HuH-7 (cell line): ENCODE data around the gene ZSWIM3.
"Not testable (repeated sequence)": the region's sequence is repeated elsewhere in the genome, so short reads cannot be mapped to it uniquely, and the experiment has no call there.

Experiments used
- DNase-seq: peaks from one replicate; pipeline ENCODE4 v3.0.0; 2011; ENCODE audit warnings: low spot score

Gene ZSWIM3

GRCh38 chr20:45861221-45862075 lies 4.0 kb downstream of the ZSWIM3 start:
- DNase-seq = no peak

GRCh38 chr20:45863543-45864470 lies 6.4 kb downstream of the ZSWIM3 start:
- no peak for DNase-seq

- DNase-seq = no peak
Measured at GRCh38 chr20:45866454-45866853, 9.0 kb downstream of the ZSWIM3 start.

DNA sequence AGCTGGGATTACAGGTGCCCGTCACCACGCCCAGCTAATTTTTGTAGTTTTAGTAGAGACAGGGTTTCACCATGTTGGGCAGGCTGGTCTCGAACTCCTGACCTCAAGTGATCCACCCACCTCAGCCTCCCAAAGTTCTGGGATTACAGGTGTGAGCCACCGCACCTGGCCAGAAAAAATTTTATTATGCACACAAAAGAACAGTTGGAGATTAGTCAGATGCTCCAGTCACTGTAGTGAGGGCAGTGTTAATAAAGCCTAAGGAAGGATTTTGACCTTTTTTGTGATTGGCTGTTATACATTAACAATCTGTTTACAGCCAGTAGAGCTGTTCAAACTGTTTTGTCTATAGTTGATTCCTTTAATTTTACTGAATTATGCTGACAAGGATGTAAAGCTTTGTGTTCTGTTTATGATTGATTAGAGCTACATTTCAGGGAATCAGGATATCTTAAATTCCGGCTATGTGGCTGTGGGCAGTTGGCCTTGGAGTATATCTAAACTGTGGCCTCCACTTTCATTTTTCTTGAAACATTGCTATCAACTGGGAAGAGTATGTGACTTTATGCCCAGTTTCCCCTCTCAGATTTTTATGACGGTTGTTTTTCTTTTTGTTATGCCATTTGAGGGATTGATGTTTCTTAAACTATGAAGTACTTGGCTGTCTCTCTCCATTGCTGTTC lies 9.9 kb downstream of the ZSWIM3 start:
- DNase-seq = no peak

GRCh38 chr20:45867819-45868176 lies 10.4 kb downstream of the ZSWIM3 start:
- DNase-seq = no peak

GRCh38 chr20:45872626-45873025 lies 15.2 kb downstream of the ZSWIM3 start:
- no peak for DNase-seq

GRCh38 chr20:45873409-45874103 lies 16.1 kb downstream of the ZSWIM3 start:
- no peak for DNase-seq

GRCh38 chr20:45874104-45874481 lies 16.7 kb downstream of the ZSWIM3 start:
- not testable (repeated sequence) for DNase-seq

DNA sequence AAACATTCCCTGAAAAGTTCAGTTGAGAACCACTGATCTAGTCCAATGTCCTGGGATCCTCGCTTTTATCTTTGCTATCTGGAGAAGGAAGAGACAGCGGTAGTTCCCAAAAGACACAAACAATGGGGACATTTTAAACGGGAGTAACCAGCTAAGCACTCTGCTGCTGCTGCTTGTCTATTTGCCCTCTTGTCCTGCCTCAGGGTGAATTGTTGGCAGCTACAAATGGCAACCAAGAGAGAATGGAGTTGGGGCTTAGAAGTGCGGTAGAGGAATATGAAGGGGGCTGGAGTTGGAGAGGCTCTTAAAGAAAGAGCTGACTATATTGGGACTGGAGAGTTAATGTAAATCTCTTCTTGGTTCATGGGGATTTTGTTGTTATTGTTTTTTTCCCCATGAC lies 17.2 kb downstream of the ZSWIM3 start:
- no peak for DNase-seq

DNA sequence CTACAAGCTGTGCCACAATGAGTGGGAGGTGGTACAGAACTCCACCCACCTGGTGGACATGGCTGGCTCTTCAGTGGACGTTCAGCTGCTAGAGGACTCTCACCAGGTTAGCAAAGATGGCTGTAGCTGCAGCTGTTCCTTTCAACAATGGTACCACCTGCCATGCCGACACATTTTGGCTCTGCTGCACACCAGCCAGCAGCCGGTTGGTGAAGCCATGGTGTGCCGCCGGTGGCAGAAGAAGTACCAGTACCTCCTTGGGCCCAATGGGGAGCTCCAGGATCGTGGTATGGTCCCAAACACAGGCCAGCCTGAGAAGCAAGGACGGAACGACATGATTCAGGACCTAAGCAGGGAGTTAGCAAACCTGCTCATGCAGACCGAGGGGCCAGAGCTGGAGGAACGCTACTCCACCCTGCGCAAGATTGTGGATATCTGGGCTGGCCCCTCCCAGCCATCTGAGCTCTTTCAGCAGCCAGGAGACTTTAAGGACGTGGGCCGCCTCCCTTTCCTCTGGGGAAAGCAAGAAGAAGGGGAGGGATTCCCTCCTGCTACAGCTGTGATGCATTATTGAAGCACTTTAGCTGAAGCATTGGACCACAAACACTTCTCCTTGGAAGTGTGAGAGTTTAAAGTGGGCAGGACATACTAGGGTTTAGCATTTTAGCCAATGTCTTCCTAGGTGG lies 20.8 kb downstream of the ZSWIM3 start:
- no peak for DNase-seq

- peak; percentile 100 for DNase-seq
Measured at GRCh38 chr20:45880988-45881788, 23.8 kb downstream of the ZSWIM3 start, which contains the start of gene ZSWIM1. TSS of gene ZSWIM1 (plus strand) at chr20:45881227. CDS start at chr20:45882593, 1,366 bp downstream.

GRCh38 chr20:45882469-45883099 lies 25.2 kb downstream of the ZSWIM3 start:
- no peak for DNase-seq

GRCh38 chr20:45883100-45883469 lies 25.7 kb downstream of the ZSWIM3 start:
- DNase-seq = no peak

DNA sequence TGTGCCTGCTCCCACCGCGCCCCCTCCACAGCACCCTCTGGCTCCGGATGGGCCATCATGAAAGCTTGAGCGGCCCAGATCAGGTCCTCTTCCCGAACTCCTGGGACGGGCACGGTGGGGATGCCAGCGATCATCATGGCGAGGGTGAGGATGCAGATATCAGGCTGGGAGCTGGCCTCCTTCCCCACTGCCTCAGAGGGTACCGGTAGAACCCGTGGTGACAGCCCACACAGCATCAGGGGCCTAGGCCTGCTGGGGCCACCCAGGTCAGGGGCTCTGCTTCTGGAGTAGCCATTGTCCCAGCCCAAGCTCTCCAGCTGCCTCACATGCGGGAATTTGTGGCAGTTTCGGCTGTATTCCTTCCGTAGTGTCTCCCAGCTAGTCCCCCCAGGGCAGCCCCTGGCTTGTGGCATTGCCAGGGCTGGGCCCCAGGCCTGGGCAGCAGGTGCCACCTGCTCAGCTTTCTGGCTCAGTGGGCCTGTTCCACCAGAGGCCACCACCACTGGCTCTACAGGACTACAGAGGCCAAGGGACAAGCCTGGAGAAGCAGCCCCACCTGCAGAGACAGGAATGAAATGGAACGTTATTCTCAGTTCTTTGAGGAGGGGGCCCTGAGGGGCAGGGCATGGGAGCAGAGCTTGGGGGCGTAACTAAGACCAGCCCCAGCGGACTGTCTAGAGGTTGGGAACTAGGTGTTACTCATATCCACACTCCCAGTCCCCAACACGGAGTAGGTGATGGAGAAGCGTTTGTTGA lies 29.4 kb downstream of the ZSWIM3 start:
- no peak for DNase-seq

- no peak for DNase-seq
Measured at GRCh38 chr20:45887346-45887715, 29.9 kb downstream of the ZSWIM3 start, which contains the start of gene SPATA25. TSS of gene SPATA25 (minus strand) at chr20:45887622. CDS start at chr20:45887590, 32 bp downstream.

DNA sequence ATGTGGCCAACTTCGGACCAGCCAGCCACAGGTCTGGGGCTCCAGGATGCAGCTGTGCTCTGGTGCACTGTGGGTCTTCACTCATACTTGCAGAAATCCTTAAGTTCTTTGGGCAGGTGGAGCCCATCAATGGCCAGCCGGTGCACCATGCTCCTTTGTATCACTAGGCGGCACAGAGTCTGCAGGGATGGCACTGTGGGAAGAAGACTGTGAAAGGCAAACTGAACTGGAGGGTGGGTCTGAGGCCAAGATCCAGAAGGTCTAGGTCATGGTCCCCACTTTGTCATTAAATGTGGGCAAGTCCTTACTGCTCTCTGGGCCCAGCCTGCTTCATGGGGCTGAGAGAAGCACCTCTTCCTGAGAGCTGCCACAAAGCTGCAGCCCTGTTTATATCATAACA lies 31.3 kb downstream of the ZSWIM3 start:
- no peak for DNase-seq

- peak; percentile 95 for DNase-seq
Measured at GRCh38 chr20:45890077-45890984, 32.9 kb downstream of the ZSWIM3 start.
